ENCODE measurements around the gene TEX2.
"Not testable (repeated sequence)": the region's sequence is repeated elsewhere in the genome, so short reads cannot be mapped to it uniquely, and the experiment has no call there.

Gene TEX2

DNA sequence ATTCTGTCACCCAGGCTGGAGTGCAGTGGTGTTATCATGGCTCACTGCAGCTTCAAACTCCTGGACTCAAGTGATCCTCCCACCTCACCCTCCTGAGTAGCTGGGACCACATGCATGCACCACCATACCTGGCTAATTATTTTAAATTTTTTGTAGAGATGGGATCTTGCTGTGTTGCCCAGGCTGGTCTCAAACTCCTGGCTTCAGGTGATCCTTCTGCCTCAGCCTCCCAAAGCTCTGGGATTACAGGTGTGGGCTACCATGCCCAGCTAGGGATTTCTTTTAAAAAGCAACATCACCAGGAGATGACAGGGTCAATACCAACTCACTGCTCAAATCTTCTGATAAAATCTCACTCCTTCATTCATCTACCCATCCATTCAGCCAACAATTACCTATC, 54.4 kb downstream of the TEX2 start:
- DNase-seq: not testable (repeated sequence)

DNA sequence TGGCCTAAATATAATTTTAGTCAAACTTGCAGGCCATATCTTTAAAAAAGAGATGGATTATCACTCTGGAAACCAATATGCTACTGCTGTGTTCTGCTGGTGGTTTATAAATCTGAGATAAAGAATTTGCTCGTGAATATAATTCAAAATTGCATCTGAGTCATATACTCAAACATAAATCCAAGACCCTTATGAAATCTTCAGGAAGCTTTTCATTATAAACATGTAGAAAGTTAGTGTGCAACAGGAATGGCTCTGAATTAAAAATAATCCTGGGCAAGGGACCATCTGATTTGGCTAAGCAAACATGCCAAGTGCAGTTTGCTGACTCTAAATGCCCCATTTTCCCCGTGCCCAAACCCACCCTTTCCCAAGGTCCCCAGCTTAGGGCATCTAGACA, 57.3 kb downstream of the TEX2 start:
- DNase-seq: no peak

DNA sequence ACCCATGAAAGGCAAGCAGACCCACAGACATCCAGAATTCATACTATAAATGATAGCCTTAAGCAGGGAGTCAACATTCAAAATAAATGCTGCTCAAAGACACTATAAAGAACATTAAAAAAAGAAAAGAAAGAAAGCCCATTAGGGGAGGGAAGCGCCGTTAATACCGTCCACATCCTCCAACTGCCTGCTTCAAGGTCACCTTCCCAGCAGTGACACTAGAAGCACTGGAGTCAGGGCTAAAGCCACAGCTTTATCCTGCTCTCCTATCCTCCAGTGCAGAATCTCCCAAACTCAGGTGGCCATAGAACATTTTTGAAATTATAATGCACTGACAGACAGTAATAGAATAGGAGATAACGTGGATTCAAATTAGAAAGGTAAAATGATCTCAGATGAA, 59.4 kb downstream of the TEX2 start:
- DNase-seq: no peak

DNA sequence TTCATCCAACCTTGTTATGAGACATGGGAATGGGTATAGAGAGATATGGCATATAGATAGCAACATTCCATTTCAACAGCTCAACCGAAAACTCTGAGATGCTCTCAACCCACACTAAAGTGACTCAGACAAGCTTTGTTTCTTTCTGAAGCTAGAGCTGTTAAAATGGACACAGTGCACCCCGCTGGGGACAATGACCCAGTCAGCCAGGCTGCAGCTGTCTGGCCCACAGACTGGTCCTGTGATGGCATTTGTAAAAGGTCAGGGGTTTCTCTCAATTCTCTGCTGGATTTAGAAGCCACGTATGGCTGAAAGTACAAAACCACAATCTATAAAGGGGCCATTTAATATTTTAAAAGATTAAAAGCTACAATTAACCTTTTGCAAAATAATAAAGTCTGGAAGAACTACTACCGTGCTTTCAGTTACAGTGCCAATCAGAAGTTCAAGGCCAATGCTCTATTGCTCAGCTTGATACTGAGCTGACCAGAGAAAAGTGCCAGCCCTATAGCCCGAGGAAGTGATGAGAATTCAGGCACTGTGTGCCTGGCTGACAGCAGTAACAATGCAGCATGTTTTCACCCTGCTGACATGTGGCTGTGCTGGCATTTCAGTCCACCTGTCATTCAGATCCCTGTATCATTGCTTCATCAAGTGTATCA, 60.2 kb downstream of the TEX2 start:
- no peak for DNase-seq

DNA sequence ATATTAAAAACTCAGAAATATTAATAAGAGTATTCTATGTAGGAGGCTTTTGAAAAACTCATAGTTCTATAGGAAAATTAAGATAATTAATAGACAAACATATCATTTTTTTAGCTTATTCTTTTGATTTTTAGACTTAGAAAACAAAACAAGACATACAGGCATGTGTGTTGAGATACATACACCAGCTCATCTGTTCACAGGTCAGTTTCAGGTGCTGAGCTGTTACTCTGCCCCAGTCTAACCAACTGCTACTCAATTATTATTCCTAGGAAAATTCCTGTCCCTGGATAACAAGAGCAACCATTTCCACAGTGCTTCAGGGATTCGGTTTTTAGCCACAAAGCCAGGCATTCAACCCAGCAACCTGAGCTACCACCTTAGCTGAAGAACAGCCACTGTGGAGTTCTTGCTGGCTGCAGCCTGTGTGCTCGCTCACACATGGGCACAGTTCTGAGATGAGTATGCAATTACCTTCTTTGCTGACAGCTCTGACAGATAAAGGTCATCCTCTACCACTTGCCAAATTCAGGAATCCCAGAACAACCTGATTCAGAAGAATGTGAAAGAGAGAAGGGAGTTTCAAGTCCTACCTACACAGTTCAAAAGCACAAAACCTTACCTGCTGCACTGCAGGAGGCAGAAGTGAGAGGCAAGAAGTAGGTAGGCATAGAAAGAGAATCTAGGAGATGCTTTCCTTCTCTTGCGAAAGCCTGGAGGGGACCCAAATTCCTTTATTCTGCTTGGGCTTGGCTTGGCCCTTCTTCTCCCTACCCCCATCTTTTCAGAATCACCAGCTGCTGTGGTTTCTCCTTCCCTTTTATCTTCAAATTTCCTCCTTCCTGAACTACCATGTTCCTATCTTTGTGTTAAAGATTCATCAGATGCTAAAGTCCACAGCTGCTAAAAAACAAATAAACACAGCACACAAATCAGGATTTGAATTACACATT, 62.7 kb downstream of the TEX2 start:
- no peak for DNase-seq

DNA sequence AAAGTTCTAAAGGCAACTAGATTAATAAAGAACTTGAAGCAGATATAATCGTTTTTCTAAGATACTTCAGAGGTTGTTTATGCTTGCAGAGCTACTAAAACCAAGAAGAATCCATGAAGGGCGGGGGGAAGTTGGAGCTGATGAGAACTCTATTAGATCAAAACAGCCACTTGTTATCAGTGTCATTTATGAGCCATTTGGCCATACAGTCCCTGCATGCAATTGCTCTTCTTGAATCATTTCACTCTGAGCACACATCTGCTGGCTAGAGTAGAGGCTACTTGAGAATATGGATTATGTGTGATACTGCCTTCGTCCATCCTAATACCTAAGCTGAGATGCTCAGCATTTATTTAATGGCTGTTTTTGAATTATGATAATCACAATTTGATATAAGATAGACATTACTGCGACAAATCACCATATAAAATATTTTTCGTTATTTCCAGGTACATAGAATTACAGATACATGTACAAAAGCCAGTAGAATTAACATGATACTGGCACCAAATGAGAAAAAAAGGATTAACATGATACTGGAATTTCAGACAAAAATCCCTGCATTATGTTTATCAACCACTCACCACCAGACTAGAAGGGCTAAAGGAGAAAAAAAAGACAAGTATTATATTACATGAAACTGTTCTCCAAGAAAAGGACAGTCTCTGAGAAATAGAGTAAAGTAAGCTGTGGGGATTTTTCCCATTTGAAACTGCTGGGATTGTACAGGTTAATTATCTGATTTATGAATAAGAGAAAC, 64.5 kb downstream of the TEX2 start:
- DNase-seq: no peak

DNA sequence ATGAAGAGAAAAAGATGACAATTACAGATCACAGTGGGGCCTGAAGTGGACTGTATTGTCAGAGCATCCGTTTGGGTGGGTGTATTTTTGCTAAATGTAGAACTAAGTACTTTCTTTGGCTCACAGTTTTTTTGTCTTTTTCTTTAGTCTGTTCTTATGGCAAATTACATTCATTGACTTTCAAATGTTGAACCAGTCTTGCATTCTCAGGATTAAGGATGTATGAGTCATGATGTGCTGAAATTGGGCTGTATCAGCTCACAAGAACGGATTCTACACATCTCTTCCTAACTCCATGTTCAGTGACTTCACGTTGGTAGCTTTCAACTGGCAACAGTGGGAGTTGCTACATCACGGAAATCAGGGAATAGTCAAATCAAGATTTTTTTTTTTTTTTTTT, 66.5 kb downstream of the TEX2 start:
- DNase-seq: no peak

DNA sequence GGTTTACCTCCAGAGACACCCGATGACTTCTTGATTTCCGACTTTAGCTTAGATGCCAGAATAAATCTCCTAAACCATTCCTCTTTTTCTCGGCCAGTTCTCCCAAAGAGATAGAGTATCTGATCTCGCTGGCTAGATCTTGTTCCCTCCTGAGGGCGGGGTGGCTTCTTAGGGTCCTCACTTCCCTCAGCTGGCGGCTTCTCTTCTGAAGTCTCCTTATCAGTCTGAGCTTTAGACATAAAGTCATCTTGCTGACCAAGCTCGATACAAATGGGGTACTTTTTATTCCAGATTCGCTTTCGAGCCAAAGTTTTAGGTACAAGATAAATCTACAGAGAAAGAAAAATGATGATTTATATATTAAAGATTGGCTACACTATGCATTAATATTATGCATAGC, 69.5 kb downstream of the TEX2 start:
- no peak for DNase-seq

DNA sequence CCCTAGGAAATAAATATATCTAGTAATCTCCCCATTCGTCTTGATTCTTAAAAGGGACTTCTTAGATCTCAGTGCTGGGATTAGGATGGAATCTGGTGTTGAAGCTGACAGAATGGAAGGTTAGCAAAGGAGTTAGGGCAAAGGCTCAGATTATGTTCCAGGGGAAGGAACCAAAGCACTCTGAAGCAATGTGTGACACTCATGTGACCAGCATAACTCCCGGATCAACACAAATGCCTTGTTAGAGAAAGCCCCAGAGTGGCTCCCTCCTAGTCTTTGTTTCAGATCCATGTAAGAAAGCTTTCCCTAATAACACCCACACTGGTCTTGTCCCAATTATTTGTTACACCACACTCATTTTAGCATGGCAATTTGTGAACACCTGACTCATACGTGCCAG, 70.5 kb downstream of the TEX2 start:
- no peak for DNase-seq

DNA sequence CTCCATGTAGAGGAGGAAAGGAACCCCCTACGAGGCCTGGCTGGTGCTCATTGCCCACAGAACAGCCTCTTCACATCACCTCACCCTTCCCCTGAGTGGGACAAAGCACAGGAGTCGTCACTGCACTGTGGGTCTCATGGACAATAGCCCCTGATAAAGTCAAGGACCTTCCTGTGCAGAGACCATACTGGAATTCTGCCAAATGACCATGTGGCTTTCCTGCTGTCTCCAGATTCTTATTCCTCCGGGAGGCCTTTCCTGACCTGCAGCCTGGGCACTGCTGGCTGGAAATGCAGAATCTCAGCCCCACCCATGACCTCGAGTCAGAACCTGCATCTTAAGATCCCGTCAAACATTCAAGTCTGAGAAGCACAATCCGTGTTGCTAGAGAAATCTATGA, 72.6 kb downstream of the TEX2 start:
- DNase-seq: peak; percentile 12

DNA sequence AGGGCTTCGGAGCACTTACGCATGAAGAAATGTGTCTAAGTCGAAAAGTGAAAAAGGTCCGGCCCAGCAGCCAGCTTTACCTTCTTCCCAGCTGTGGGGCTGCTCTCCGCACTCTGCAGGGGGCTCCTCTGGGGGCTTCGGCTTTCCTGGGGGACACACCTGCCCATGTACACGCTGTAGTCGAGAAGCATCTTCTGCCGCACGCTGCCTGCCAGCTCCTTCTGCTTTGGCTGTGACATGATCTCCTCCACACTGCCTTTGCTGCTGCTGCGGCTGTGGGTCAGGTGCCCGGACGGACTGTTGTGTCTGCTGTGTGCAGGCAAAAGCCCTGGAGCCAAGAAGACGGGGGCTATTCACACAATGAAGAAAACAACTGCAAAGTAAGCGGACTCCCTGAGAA, 75.0 kb downstream of the TEX2 start:
- DNase-seq: no peak

DNA sequence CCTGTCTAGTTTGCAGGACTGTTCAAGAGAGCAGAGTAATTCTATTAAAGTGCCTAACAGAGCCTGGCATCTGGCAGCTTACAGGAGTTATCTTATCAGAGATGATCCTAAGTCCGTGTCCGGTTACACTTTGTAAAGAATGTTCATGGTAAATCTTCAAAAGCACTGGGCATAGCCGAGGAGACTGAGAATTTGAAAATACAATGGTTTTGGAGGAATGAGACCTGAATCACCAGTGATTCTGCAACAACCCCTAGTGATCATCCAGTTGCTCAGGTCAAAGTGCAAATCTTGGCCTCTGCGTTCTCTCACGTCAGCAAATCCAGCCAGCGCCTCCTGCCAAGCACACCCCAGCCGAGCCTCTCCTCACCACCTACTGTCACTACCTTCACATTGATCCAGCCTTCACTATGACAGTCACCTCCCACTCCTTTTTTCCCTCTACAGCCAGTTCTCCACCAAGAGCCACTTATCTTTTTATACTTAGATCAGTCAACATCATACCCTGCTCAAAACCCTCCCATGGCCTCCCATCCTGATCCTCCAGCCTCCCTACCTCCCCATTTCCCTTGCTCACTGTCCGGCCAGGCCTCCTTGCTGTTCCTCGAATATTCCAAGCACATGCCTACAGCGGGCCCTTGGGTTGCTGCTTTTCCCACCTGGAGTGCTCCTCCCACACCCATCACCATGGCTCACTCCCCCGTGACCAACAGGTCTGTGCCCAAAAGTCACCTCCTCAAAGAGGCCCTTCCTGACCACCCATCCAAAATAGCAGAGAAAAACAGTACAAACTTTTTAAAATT, 75.8 kb downstream of the TEX2 start:
- DNase-seq: no peak

DNA sequence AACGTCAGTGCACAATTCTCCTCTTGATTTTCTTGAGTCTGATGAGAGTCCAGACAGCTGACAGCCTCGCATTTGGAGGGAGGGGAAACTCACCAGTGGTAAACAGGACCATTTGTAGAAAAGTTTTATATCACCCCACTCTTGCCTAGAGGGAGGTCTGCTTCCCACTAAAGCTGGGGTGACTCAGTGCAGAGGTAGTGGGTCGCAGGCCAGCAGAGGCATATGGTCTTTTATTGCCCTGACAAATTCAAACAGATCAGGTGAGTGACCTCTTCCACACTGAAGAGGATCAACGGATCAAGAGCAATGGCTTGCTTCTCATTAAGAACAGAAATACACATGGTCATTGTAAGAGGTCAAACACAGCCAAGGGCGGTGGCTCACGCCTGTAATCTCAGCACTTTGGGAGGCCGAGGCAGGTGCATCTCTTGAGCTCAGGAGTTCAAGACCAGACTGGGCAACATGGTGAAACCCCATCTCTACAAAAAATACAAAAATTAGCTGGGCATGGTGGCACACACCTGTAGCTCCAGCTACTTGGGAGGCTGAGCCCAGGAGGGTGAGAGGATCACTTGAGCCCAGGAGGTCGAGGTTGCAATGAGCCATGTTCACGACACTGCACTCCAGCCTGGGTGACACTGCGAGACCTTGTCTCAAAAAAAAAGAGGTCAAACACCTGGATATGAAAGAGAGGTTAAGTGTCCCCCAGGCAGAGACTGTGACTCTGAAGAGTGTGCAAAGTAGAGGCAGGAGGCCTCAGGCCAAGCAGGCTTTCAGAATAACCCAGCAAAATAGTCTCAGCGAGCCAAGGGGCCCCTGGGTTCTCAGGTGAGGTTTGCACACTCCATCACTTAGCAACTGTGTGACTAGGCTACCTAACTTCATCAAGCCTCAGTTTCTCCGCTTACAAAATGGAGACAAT, 76.6 kb downstream of the TEX2 start:
- no peak for DNase-seq

DNA sequence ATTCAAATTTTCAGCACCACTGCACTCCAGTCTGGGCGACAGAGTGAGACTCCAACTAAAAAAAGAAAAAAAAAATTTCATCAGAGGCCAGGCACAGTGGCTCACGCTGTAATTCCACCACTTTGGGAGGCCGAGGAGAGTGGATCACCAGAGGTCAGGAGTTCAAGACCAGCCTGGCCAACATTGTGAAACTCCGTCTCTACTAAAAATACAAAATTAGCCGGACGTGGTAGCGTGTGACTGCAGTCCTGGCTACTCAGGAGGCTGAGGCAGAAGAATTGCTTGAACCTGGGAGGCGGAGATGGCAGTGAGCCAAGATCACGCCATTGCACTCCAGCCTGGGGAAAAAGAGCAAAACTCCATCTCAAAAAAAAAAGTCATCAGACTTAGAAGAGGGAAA, 77.5 kb downstream of the TEX2 start:
- DNase-seq: not testable (repeated sequence)

DNA sequence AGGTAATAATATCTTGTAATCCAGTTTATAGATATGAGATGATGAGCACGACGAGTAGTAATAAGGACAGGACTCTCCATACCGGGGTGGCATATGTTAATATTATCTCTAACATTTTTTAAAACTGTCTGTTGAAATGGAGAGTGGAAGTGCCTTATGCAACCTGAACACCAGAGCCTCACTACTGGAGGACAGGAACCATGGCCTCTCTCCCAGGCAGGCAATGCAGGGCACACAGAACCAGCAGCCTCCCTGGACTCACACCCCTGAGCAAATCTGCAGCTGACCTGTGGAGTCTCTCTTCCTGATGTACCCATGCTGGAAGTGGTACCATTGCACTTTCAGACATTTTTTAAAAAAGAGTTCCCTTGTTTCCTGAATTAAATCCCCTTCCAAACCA, 78.0 kb downstream of the TEX2 start:
- no peak for DNase-seq

DNA sequence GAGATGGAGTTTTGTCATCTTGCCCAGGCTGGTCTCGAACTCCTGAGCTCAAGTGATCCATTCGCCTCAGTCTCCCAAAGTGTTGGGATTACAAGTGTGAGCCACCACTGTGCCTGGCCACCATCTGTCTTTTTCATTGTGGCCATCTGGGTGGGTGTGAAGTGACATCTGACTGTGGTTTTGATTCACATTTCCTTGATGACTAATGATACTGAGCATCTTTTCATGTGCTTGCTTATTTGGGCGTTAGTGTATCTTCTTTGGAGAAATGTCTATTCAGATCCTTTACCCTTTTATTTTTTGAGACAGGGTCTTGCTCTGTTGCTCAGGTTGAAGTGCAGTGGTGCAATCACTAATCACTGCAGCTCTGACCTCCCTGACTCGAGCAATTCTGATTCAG, 79.2 kb downstream of the TEX2 start:
- DNase-seq: no peak

DNA sequence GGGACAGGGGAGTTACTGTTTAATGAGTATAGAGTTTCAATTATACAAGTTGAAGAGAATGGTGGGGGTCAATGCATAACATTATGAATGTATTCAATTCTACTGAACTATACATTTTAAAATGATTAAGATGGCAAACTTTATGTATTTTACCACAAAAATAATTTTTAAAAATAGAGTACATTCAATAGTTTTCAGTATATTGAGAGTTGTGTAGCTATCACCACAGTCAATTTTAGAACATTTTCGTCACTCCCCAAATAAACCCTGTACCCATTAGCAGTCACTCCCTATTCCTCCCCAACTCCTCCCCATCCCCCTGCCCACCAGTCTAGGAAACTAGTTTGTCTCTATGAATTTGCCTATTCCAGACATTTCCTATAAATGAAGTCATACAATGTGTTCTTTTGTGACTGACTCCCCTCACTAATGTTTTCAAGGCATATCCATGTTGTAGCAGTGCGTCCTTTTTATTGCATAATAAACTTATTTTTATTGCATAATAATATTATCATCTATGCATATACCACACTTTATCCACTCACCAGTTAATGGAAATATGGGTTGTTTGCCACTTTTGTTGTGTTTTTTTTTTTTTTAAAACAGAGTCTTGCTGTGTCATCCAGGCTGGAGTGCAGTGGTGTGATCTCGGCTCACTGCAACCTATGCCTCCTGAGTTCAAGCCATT, 80.6 kb downstream of the TEX2 start:
- no peak for DNase-seq

DNA sequence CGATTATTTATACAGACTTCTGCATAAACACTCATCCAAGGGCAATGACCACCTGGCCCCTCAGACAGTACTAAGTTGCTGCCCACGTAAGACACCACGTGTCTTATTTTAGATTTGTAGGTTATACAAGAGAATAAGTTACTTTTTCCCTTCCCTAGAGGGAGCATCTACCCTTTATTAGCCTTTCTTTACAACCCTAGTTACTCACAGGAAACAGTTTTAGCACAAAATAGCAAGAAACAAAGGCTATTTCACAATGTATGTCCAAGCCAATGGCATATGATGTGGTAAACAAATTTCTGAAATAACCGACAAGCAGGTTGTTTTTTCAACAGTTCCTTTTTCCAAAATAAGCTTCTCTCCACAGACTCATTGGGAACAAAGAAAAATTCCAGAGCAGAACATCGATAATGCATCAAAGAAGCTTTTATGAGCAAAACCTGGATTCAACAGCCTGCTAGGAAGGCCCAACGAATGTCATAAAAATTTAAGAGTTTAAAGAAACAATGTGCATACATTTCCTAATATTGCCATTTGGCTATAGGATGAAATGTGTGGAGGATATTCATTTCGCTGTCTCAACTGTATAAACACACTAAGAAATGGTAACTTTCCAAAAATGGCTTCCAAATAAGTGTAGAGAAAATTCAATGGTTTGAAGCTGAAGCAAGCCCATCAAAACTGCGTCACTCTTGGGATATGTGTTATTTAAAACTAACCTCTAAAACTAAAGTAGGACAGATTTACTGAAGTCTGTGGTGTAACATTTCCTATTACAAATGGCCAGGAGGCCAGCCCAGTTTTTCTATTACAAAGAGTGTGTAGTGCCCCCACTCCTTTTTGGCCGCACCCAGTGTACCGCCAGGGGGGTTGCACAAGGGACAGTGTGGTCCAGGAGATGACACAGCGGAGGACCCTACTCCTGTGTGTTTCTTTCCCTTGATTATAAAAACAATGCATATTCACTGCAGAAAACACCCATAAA, 82.7 kb downstream of the TEX2 start:
- no peak for DNase-seq

DNA sequence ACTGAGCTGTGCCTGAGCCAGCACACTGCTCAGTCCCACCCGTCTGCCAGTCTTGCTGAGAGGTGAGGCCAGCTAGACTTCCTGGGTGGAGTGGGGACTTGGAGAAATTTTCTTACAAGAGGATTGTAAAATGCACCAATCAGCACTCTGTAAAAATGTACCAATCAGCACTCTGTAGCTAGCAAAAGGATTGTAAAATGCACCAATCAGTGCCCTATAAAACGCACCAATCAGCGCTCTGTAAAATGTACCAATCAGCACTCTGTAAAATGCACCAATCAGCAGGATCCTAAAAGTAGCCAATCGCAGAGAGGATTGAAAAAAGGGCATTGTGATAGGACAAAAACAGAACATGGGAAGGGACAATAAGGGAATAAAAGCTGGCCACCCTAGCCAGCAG, 84.0 kb downstream of the TEX2 start:
- not testable (repeated sequence) for DNase-seq
